Dermis lymphatic vessel endothelial cell (primary cell): ENCODE data around the gene ADARB2. TPM values are rescaled to one million over a fixed set of nuclear protein-coding genes. Genes with fewer than 3 reads are reported as not detected.

ENCODE experiments used
- total RNA-seq: library from RNA; depleted of rRNA; stranded (reverse); fragments of >200 nt; gene quantifications from 2 replicates; pipeline ENCODE4 v1.2.1, GENCODE V29; 2014

ADARB2 gene
- 0.43 TPM in 1 of 2 replicates, not detected in the other for total RNA-seq

GRCh38 chr10:1737222-1738061 is at the start of gene ADARB2:
Gene ADARB2 (minus strand): TSS chr10:1737525.

